ENCODE data around the gene DNAH14.

DNA sequence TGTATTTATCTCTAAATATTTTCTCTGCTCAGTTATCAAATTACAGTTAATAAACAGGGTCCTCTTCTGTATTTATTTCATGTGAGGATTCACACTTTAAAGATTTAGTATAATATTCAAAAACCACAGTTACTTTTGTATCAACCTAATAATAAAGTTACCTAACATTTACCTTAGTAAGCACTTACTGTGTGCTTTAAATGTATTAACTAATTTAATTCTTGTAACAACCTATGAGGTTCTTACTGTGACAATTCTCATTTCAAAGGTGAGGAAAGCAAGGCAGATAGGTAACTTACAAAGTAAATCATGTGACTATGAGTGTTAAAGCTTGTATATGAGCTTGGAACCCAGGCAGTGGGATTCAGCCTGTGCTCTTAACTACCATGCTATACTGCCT is 30.2 kb downstream of the DNAH14 start:
- TF ChIP-seq, protein P1, sequence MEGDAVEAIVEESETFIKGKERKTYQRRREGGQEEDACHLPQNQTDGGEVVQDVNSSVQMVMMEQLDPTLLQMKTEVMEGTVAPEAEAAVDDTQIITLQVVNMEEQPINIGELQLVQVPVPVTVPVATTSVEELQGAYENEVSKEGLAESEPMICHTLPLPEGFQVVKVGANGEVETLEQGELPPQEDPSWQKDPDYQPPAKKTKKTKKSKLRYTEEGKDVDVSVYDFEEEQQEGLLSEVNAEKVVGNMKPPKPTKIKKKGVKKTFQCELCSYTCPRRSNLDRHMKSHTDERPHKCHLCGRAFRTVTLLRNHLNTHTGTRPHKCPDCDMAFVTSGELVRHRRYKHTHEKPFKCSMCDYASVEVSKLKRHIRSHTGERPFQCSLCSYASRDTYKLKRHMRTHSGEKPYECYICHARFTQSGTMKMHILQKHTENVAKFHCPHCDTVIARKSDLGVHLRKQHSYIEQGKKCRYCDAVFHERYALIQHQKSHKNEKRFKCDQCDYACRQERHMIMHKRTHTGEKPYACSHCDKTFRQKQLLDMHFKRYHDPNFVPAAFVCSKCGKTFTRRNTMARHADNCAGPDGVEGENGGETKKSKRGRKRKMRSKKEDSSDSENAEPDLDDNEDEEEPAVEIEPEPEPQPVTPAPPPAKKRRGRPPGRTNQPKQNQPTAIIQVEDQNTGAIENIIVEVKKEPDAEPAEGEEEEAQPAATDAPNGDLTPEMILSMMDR (IDR thresholded peaks at IDR 0.05; ENCODE audit: poor library complexity, severe bottlenecking) = no peak
- TF ChIP-seq RAD21 (conservative IDR thresholded peaks at IDR 0.05) = no peak
- no peak for TF ChIP-seq POLR2AphosphoS5 (IDR thresholded peaks at IDR 0.05)
- no peak for TF ChIP-seq EZH2 (IDR thresholded peaks at IDR 0.05; ENCODE audit: borderline replicate concordance, insufficient read depth, low read length, poor library complexity, severe bottlenecking)
